Measurements from ENCODE around the gene GAMT.

GRCh38 chr19:1389033-1389940 lies 12.1 kb downstream of the GAMT start:
- TF ChIP-seq CTCF (IDR thresholded peaks at IDR 0.05) = no peak
- no peak for TF ChIP-seq POLR2A (IDR thresholded peaks at IDR 0.05)
